GM18520 (cell line): Measurements from ENCODE around the gene ERN2.
"Not testable (repeated sequence)": the region's sequence is repeated elsewhere in the genome, so short reads cannot be mapped to it uniquely, and the experiment has no call there.

Source experiments
- ATAC-seq: cut with Tn5 transposase; IDR thresholded peaks from one replicate; pipeline ENCODE4 v1.9.1; 2021; ENCODE audit not compliant: unreplicated experiment

The ERN2 gene

GRCh38 chr16:23722613-23723240 is 9.7 kb upstream of the ERN2 start:
- ATAC-seq: not testable (repeated sequence)

GRCh38 chr16:23716484-23716883 is 3.5 kb upstream of the ERN2 start:
- no peak for ATAC-seq

GRCh38 chr16:23711785-23712184 is 1.2 kb downstream of the ERN2 start:
- no peak for ATAC-seq

- ATAC-seq: no peak
Measured at GRCh38 chr16:23710504-23710903, 2.5 kb downstream of the ERN2 start.

- ATAC-seq: no peak
Measured at GRCh38 chr16:23710008-23710407, 3.0 kb downstream of the ERN2 start.

- ATAC-seq: no peak
Measured at GRCh38 chr16:23709536-23709935, 3.5 kb downstream of the ERN2 start.

GRCh38 chr16:23706439-23706838 is 6.6 kb downstream of the ERN2 start:
- no peak for ATAC-seq

GRCh38 chr16:23705517-23705902 is 7.5 kb downstream of the ERN2 start:
- no peak for ATAC-seq

GRCh38 chr16:23704772-23705516 is 8.1 kb downstream of the ERN2 start:
- no peak for ATAC-seq

- ATAC-seq: no peak
Measured at GRCh38 chr16:23702951-23703350, 10.1 kb downstream of the ERN2 start.

DNA sequence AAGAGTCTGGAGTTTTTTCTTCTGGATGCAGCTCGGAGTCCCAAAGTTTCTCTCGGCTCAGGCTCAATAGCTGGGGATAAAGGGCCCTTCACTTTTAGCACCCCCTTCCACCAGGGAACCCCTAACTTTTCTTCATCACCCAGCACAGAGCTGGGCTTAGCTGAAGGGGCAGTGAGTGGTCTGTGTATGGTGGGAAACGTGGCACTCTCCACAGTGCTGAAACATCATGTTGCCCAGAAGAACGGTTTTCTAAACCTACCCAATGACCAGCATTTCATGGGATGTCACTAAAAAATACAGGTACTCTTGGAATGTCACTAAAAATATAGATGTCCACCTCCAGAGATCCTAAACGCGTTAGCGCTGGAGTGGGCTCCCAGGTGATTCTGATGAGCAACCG is 12.0 kb downstream of the ERN2 start:
- ATAC-seq: no peak

DNA sequence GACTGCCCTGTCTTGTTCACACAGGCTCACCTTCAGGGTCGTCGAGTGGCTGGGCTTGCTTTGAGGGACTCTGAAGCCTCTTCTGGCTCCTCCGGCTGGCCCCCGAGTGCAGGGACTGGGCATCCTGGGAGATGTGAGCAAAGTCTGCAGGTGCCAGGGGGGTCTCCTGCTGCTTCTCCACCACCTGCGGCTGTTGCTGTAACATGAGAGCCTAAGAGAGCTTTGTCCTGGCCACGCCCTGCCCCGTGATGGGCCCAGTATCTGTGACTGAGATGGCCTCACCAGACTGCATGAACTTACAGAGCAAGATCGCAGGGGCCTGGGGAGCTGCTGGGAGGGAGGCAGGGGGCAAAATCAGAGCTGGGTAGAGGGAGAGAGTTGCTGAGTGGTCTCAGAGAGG is 12.5 kb downstream of the ERN2 start:
- ATAC-seq: no peak

DNA sequence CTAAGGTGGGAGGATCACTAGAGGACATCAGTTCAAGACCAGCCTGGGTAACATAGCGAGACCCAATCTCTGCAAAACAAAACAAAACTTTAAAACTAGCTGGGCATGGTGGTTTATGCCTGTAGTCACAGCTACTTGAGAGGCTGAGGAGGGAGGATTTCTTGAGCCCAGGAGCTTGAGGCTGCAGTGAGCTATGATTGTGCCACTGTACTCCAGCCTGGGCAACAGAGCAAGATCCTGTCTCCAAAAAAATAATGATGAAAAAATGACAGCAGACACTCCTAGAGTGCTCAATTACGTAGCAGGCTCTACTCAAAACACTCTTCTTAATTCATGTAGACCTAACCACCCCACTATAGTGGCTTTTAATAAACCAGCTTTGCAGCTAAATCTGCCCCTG is 12.9 kb downstream of the ERN2 start:
- ATAC-seq: no peak

- ATAC-seq: no peak
Measured at GRCh38 chr16:23699100-23699499, 13.9 kb downstream of the ERN2 start.

- ATAC-seq: no peak
Measured at GRCh38 chr16:23695756-23696155, 17.3 kb downstream of the ERN2 start.

DNA sequence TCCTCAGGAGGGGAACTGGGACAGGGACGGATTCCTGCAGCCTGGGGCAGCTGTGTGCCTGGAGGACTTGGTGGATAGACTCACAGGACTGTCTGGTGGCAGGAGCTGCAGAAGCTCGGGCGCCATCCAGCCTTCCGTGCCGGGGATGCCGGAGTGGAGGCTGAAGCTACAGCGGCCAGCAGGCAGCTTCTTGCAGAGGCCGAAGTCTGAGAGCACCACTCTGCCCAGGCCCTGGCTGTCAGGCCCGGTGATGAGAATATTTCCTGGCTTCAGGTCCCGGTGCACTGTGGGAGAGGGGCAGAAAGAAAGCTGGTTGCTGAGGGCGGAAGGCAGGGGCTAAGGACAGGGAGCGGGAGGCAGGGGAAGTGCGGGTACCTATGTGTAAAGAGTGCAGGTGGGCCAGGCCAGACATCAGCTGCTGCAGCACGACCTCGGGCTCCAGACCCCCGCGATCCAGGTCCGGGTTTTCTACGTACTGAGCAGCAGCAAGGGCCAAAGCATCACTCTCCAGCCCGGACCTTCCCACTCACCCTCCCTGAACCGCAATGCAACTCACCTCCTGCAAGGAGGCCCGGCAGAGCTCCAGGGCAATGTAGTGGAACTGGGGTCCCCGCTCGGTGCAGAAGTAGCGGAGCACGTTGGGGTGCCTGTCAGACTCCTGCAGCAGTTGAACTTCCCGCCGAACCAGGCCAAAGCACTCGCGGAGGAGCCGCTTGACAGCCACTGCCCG is 18.2 kb downstream of the ERN2 start:
- no peak for ATAC-seq

DNA sequence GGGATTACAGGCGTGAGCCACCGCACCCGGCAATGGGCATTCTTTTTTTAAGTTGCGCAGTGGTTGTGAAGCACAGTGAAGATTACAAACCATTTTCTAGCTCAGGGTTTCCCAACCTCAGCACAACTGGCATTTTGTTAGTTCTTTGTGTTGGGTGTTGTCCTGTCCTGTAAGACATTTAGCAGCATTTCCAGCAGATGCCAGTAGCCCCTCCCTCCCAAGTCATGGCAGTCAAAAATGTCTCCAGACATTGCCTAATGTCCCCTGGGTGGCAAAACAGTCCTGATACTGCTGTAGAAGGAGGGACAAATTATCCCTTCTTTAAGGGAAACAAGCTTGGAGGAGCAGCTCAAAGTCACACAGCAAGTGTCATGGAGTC is 18.8 kb downstream of the ERN2 start:
- no peak for ATAC-seq

DNA sequence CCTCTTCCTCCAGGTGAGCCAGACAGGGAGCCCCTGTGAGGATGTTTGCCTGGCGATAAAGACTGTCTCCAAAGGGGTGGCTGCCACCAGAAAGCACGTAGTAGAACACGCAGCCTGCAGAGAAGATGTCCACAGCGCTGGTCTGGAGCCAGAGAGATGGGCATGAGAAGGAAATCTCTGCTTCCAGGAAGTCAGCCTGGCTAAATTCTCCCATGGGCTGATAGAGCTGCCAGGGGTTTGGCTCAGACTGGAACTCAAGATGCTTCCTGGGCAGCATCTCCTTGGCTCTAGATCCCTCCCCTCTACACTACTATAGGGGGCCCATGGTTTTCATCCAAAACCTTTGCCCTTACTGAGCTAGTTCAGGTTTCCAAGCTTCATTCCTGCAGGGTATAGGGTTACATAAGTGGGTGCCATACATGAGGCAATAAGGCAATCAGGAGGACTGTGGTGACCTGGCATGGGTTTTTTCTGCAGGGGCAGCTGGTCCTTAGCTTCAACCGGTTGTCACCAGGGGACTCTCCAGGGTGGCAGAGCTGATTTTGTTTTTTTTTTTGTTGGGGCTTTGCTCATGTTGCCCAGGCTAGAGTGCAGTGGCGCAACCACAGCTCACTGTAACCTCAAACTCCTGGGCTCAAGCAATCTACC is 20.7 kb downstream of the ERN2 start:
- no peak for ATAC-seq

- ATAC-seq: no peak
Measured at GRCh38 chr16:23691483-23692189, 21.4 kb downstream of the ERN2 start.

- ATAC-seq: no peak
Measured at GRCh38 chr16:23690771-23691482, 22.1 kb downstream of the ERN2 start.
